Epidermal melanocyte (primary cell): ENCODE results near the gene CARD19.
A peak's percentile ranks its signal among the peaks of the same experiment; 100 is the strongest.
"Not testable (repeated sequence)": the region's sequence is repeated elsewhere in the genome, so short reads cannot be mapped to it uniquely, and the experiment has no call there.

Source experiments
- DNase-seq: peaks from one replicate; pipeline ENCODE4 v3.0.0; 2011; ENCODE audit warnings: low spot score; ENCODE audit not compliant: insufficient read length

Gene CARD19

DNA sequence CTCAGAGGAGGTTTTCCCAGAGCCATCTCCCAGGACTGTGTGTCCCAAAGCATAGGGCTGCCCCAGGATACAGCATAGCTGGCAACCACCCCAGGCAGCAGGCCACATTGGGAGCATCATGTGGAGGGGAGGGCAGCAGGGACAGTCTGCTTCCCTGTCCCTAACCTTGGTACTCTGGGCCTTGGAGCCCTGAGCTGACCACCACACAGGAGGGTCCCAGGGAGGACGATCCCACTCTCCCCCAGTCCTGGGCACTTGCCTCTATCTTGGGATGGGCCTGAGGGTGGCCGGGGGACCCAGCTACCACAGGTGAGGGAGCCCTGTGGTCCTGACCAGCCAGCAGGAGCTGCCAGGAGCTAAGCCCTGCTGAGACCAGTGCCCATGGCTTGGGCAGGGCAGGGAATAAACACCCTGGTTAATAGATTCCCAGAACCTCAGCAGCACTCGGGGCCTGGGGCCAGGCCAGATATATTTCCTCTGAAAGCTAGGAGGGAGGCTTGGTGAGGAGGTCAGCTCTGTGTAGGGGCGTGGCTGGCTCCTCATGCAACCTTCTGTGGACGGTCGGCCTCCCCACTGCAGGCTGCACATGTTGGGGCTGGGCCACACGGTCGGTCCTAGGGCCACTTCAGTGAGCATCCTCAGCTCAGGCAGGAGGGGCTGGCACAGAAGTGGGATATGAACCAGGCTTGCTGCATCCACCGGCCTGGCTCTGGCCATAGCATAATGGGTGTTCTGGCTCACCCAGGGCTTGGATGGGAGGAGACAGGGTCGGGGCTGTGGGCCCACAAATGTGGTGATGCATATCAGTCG lies 33.9 kb downstream of the CARD19 start:
- DNase-seq, result no peak

DNA sequence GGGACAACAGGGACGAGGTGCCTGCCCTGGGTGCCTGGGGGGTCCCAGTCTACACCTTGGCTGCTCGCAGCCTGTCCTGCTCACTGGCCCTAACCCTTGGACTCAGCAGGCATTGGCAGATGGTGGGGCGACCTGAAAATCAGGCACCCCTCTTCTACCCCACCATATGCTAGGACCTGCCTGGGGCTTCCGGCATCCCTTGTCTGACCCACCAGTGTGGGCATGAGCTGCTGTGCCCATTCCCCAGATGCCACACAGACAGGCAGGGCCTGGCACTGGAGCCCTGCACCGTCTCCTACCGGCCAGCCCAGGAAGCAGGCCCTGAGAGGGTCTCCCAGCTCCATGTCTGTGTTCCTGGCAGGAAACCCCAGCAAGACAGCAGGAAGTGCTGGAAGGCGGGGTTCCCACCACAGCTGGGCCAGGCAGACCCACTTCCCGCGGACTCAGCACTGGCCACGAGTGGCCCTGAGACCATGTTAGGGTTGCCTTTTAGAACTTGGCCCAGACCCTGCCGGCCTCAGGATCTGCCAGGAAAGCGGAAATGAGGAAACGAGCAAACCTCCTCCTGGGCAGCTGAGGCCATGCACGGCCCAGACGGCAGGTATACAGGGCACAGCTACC lies 35.0 kb downstream of the CARD19 start:
- DNase-seq, result no peak

GRCh38 chr9:93131599-93132286 lies 35.7 kb downstream of the CARD19 start:
- DNase-seq, result no peak

- DNase-seq, result no peak
Observed at GRCh38 chr9:93132287-93132927, 36.4 kb downstream of the CARD19 start.

DNA sequence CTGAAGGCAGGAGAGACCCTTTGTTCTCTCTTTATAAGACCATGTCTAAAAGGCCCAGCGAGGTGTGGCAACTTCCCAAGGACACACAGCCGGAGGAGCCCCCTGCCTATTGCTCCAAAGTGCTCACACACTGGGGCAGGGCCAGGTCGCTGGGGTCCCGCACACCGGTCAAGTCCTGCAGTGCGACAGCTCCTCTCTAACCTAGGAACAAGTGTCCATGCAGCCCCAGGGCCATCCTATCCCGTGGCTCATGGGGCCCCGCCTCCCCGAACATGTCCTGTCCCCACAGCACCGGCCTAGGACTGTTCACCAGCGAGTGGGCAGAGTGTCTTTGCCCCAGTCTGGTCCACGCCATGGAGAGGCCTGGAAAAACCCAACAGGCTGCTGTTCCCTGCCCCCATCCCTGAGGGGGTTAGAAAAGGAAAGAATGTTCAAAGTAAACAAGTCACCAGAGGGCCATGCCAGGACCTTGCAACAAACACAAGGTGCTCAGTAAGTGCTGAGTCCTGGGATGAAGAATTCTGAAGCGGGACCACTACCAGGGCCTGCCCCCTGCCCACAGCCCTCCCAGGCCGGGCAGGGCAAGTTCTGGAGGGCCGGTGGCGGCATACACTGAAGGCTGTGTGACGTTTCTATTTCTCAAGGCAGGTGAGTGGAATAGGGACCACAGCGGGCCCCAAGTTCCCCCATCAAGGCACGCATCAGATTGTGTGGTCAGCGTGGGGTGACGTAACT lies 37.1 kb downstream of the CARD19 start:
- DNase-seq, result no peak

DNA sequence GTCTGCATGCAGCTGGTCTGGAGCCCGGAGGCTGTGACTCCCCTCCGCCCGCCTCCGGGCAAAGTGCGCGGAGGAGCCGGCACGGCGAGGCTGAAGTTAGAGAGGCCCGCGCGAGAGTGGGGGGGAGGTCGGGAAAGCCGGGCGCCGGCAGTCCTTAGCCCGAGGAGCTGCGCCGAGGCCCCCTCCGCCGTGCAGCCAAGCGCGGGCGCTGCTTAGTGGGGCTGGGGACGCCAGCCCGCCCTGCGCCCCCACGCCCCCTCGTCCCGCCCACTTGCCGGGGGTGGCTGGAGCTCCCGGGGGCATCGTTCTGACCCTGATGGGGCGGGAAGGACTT lies 37.6 kb downstream of the CARD19 start:
- DNase-seq, result peak; percentile 81

DNA sequence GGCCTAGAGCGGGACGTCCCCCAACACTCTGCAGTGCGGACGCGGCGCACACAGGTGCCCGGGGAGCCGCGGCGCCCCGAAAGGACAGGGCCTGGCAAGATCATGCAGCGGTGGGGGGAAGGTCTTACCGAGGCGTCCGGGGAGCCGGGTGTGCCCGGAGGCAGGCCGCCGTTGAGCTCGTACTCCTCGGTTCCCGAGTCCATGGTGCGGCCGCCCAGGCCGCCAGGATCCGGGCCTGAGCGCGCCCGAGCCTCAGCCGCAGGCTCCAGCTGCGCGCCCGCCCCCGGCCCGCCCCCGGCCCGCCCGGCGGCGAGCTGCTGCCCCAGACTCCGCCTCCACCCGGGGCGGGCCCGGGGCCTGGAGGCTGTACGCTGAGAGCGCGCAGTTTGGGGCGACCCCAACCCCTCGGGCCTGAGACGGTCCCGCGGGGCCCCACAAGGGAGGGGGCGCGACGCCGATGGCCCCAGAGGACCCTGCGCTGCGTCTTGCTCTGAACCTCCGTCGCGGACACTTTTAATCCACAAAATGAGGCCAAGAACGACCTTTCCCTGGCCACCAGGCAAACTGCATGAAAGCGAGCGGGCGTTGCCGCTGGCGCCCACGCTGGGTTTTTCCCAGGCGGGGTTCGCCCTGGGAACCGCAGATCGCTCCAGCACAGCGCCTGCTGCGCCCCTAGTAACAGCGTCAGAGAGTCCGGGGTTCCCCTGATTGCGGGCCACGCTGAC lies 38.2 kb downstream of the CARD19 start, which contains the start of gene NINJ1:
Gene NINJ1, minus strand, starts transcription at position 237 of the 725 bp plus-strand sequence. Its CDS starts 34 bp downstream, at position 203.
- DNase-seq, result peak; percentile 82

DNA sequence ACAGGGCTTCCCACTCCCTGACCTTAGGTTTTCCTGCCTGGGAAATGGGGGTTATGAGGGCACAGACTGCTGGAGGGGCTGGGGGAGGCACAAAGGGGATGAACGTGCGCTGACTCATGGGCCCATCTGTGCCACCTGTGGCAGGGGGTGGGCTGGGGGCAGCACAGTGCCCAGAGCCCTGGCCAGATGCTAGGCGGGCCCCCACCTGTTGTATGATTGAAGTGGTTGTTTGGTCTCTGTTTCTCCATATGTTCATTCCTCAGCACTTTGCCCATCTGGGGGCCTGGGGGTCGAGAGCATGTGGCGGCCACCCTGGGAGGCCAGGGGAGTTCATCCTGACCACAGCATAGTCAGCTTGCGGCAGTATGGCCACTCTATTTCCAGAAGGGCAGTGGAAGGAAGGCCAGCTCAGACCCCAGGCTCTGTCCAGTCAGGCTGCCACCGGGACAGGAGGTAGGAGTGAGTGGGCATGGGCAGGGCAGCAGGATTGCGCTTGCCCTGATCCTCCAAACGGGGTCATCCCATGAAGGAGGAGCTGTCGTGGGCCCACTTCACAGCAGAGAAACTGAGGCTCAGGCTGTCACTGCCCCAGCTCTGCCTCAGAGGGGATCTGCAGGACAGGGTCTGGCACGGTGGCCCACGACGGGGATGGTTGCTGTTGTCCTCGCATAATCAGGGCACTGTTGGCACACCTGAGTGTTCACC lies 38.9 kb downstream of the CARD19 start:
- DNase-seq, result no peak

- no peak for DNase-seq
Observed at GRCh38 chr9:93136011-93136440, 40.0 kb downstream of the CARD19 start.

DNA sequence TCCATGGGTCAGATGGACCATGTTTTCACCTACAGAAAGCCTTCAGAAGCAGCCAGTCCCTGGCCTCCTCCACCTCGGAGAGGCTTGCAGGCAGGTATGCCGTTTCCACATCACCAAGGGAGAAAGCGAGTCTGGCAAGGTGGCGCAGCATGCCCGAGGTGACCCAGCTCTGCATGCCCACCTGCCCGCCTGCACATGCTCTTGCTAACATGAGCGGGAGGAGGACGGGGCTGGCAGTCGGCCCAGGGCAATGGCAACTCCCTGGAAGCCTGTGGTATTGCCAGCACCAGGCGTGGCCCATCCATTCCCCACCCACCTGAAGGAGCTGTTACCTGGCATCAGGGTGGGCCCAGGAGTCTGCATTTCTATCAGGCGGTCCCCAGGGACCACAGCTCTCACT lies 41.3 kb downstream of the CARD19 start:
- no peak for DNase-seq

DNA sequence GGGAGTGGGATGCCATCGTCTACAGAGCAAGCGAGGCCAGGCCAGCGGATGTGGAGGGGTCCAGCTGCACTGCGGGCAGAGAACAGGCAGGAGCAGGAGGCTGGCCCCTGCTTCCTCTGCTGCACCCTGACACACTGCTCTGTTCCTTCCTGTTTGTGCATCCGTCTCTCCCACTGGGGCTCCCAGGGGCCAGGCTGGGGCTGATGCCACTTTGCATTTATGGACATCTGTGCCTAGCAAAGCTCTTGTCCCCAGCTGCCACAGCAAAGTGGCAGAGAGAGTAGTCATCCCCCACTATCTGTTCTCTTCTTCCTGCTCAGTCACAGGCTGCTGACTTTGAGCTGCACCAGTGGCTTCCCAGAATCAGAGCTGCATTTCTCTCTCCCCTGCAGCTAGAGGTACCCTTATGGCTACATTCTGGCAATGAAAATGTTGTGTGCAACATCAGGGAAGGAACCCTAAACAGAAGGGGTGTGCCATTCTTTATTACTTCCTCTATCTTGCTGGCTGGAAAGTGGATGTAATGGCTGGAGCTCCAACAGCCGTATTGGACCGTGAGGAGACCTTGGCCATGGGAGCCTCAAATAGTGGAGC lies 42.3 kb downstream of the CARD19 start:
- no peak for DNase-seq

DNA sequence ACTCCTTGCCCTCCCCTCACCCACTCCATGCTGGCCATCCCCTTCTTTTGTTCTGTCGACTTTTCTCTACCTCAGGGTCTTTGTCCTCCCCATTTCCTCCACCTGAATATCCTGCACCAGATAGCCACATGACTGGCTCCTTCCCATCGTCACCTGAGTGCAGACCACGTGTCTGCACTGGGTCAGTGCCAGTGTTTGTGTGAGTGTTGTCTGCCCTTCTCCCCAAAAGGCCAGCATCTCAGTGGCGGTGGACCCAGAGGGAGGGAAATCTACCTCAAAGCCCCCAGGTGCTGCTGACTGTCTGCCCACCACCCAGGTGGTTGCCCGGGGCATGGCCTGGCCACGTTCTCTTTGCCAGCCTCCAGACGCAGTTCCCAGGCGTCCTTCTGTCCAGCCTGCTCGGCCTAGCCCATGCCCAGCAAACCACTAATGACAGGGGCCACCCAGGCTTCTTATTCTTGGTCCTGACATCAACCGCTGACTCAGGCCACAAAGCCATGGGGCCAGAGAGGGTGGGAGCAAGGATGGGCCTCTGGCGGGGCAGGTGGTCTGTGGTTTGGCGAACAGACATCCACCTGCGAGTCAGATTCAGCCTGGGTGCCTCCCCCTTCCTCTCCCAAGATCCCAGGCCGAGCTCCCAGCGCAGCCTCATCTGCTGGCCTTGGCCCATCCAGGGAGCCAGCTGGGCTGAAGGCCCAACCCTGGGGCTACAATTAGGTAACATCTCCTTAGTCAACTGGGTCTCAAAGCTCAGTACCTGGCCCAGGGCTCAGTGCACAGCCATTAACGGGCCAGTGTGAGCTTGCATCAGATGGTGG lies 43.6 kb downstream of the CARD19 start:
- no peak for DNase-seq

DNA sequence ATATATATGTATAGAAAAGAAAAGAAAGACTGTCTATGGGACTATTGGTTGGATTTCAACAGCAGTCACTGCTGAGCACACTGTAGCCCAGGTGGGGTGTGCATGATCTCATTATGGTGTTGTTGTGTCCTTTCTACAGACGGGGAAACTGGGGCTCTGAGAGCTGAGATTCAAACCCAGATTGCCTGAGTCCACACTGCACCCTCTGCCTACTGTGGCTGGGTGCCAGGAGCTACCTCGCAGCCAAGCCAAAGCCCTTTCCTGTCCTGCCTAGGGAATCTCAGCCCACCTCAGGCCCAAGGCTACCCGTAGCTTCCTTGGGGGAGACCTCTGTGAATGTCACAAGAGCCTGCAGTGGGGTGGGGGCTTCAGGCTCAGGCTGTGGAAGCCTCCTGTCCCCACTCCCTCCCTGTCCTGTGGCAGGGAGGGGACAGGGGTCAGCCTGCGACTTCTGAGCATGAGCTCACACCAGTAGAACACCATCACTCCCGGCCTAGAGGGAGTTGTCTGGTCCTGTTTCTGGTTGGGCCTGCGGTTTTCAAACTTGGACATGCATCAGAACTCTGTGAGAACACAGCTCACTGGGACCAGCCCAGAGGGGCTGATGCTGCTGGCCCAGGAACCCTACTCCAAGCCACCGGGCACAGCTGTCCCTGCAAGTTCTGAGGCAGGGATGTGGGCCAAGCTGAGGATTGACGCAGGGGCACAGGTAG lies 45.9 kb downstream of the CARD19 start:
- no peak for DNase-seq

GRCh38 chr9:93143830-93144530 lies 48.0 kb downstream of the CARD19 start:
- peak; percentile 93 for DNase-seq

GRCh38 chr9:93146696-93147095 lies 50.7 kb downstream of the CARD19 start:
- DNase-seq, result not testable (repeated sequence)

DNA sequence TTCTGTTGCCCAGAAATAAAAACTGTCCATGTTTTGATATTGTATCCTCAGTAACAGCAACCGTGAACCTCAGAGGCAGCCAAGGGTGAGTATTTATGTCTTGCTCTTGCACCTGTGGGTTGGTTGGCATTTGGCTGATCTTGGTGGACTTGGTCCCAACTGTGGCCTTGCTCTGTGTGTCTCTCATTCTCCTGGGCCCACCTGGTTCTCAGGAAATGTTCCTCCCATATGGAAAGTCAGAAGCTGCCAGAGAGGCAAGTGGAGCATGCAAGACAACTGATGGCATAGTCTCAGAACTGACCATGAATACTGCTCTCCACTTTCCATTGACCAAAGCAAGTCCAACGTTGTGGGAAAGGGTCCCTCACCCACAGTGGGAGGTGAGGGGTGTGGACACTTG lies 51.6 kb downstream of the CARD19 start:
- no peak for DNase-seq

DNA sequence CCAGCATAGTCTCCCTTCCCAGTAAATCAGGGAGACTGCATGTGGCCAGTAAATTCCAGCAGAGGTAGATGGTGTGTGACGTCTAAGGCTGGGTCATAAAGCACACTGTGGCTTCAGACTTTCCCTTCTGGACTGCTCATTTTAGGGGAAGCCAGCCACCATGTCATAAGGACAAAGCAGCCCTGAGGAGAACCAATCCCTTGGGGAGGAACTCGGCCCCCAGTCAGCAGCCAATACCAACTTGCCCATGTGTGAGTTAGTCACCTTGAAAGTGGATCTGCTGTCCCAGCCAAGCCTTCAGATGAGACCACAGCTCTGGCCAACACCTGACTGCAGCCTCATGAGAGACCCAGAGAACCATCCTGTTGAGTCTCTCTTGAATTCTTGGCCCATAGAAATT lies 52.7 kb downstream of the CARD19 start:
- no peak for DNase-seq
